Brain microvascular endothelial cell (primary cell): ENCODE results near the gene MALRD1.

Source experiments
- DNase-seq: peaks from one replicate; pipeline ENCODE4 v3.0.0-alpha.2; 2020
- H3K27ac ChIP-seq: fragments of 250-450 bp; sonication (Bioruptor Pico); 2 replicates; pipeline ENCODE4 v1.5.1; 2020; ENCODE audit warnings: mild to moderate bottlenecking, moderate library complexity
- H3K27me3 ChIP-seq: fragments of 250-450 bp; sonication (Bioruptor Pico); replicated peaks from 2 replicates; pipeline ENCODE4 v1.5.1; 2020; ENCODE audit warnings: mild to moderate bottlenecking
- H3K36me3 ChIP-seq: fragments of 250-450 bp; sonication (Bioruptor Pico); replicated peaks from 2 replicates; pipeline ENCODE4 v1.5.1; 2020; ENCODE audit warnings: mild to moderate bottlenecking
- H3K4me3 ChIP-seq: 2 replicates; pipeline ENCODE4 v1.5.1; 2011; ENCODE audit warnings: low read depth, mild to moderate bottlenecking, control low read depth, low read length, moderate library complexity
- in situ Hi-C: cut with HindIII; loops from 2 replicates; pipeline ENCODE4 v1.10.0; 2017; ENCODE audit warnings: low sequenced_read_pairs, low pct_ligation_motif_present
- TF ChIP-seq, protein P1 (sequence below): IDR thresholded peaks from 2 replicates; pipeline ENCODE4 v1.5.1; 2011; ENCODE audit warnings: low read depth, mild to moderate bottlenecking, moderate library complexity, low read length, control low read depth, inconsistent platforms; ENCODE audit errors: missing control alignments

MALRD1 gene

DNA sequence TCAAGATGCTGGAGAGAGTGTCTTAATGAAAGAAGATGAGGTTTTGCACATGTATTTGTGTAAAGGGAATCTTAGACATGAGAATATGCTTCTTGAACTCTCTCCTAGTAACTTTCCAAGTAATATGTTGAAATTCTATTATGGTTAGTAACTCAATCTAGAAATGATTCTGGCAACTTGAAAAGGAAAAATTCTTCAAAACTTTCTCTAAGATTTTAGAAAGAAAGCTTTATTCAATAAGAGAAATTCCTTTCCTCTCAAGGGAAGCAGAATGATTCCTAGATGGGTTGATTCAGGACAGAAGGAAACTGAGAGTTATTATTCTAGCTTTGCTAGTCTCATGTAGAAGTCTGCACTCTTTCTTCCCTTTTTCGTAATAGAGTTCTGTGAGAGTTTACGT, 403.3 kb downstream of the MALRD1 start:
- no peak overlapping the region for H3K27ac ChIP-seq
- in situ Hi-C loops: no loop called here
- no peaks in the 10 kb centered on the region for H3K27me3 ChIP-seq
- no peaks in the 10 kb centered on the region for H3K36me3 ChIP-seq
- TF ChIP-seq, protein P1, sequence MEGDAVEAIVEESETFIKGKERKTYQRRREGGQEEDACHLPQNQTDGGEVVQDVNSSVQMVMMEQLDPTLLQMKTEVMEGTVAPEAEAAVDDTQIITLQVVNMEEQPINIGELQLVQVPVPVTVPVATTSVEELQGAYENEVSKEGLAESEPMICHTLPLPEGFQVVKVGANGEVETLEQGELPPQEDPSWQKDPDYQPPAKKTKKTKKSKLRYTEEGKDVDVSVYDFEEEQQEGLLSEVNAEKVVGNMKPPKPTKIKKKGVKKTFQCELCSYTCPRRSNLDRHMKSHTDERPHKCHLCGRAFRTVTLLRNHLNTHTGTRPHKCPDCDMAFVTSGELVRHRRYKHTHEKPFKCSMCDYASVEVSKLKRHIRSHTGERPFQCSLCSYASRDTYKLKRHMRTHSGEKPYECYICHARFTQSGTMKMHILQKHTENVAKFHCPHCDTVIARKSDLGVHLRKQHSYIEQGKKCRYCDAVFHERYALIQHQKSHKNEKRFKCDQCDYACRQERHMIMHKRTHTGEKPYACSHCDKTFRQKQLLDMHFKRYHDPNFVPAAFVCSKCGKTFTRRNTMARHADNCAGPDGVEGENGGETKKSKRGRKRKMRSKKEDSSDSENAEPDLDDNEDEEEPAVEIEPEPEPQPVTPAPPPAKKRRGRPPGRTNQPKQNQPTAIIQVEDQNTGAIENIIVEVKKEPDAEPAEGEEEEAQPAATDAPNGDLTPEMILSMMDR: no peak
- no peak overlapping the region for H3K4me3 ChIP-seq
- no peak for DNase-seq

DNA sequence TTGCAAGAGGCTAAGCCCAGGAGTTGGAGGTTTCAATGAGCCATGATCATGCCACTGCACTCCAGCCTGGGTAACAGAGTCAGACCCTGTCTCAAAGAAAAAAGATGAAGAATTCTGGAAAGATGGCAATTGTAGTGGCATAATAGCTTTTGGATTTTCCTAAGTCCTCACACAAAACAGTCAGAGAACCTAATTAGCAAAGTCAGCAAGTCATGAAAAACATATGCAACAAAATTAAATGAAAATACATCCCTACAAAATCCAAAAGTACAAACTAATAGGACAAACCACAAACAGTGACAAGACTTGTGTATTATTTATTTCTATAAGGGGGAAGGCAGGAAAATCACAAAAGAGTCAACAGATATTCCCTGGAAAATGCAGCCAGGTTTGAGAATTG, 405.4 kb downstream of the MALRD1 start:
- in situ Hi-C loops: no loop called here

GRCh38 chr10:19461588-19461987, 413.0 kb downstream of the MALRD1 start:
- Histone ChIP-seq H3K4me3 (no peak overlapping the region), H3K36me3 (no peaks in the 10 kb centered on the region), H3K27me3 (no peaks in the 10 kb centered on the region), H3K27ac (no peak overlapping the region)
- TF ChIP-seq, protein P1: no peak
- no peak for DNase-seq
- in situ Hi-C loops: no loop called here

More for the DNA sequence above, 405.4 kb downstream of the MALRD1 start:
- Histone ChIP-seq H3K27me3 (no peaks in the 10 kb centered on the region), H3K36me3 (no peaks in the 10 kb centered on the region), H3K27ac (no peak overlapping the region), H3K4me3 (no peak overlapping the region)
- TF ChIP-seq, protein P1: no peak
- DNase-seq: no peak

GRCh38 chr10:19466709-19467108, 418.1 kb downstream of the MALRD1 start:
- in situ Hi-C loops: no loop called here
- H3K36me3 ChIP-seq: no peaks in the 10 kb centered on the region
- H3K27me3 ChIP-seq: no peaks in the 10 kb centered on the region
- no peak overlapping the region for H3K4me3 ChIP-seq
- no peak overlapping the region for H3K27ac ChIP-seq
- TF ChIP-seq, protein P1: no peak
- no peak for DNase-seq

GRCh38 chr10:19468413-19468812, 419.8 kb downstream of the MALRD1 start:
- DNase-seq: no peak
- H3K27ac ChIP-seq: no peak overlapping the region
- no peaks in the 10 kb centered on the region for H3K27me3 ChIP-seq
- H3K36me3 ChIP-seq: no peaks in the 10 kb centered on the region
- TF ChIP-seq, protein P1: no peak
- in situ Hi-C loops: no loop called here
- H3K4me3 ChIP-seq: no peak overlapping the region

- TF ChIP-seq, protein P1: no peak
- Histone ChIP-seq H3K4me3 (no peak overlapping the region), H3K27ac (no peak overlapping the region), H3K36me3 (no peaks in the 10 kb centered on the region), H3K27me3 (no peaks in the 10 kb centered on the region)
- DNase-seq: no peak
- in situ Hi-C loops: no loop called here
These were observed 420.9 kb downstream of the MALRD1 start for GRCh38 chr10:19469521-19469920.
